Measurements from ENCODE around the gene PRSS48. TPM values are rescaled to one million over a fixed set of nuclear protein-coding genes. Genes with fewer than 3 reads are reported as not detected.

PRSS48 gene
- total RNA-seq, 1 experiment from 2014 or later: not detected

DNA sequence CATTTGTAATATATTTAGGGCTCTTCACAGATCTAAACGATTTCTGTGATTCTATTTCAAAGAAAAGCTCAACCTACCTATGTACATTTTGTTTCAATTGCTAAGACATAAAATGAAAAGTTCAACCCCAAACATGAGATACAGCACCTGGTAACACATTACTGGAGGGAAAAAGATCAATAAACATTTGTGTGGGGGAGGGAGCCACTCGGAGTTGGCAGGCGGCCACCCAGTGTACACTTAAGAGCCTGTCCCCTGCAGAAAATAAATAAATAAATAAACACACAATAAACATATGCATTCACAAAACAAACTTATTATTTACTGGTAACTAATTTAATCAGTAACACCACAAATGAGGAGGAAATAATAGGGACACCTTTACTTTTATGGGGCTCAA lies 19.3 kb downstream of the PRSS48 start:
- TF ChIP-seq CTCF (conservative IDR thresholded peaks at IDR 0.05): no peak
- no peaks in the 10 kb centered on the region for H3K23me2 ChIP-seq (ENCODE audit: insufficient read length, low read depth, low read length, poor library complexity, severe bottlenecking)
- no peak overlapping the region for H4K5ac ChIP-seq (ENCODE audit: insufficient read length, low read depth, low read length)
- H3T11ph ChIP-seq (ENCODE audit: low read length): no peak overlapping the region
- H2AFZ ChIP-seq (ENCODE audit: low read length): no peak overlapping the region
- Mint-ChIP-seq H3K4me1 (peaks cover 12 to 25% of the 10 kb centered on the region in 2 experiments), H3K27me3 (ENCODE audit: low read depth) (no peaks in the 10 kb centered on the region), H3K9me3 (no peaks in the 10 kb centered on the region), H3K27ac (peak overlapping the region in 2 of 3 experiments; percentile 2 to 17; a peak in 3 of 7 replicates), H3K4me3 (no peak overlapping the region), H3K36me3 (ENCODE audit: insufficient read depth in 1 of 3, low read depth in 3 of 3) (peaks cover 3 to 7% (median 6%) of the 10 kb centered on the region in 3 experiments; a peak in 6 of 7 replicates)
- no peaks in the 10 kb centered on the region for H4K20me1 ChIP-seq (ENCODE audit: control insufficient read depth, insufficient read depth, insufficient read length)
- WGBS (ENCODE audit: extremely low coverage, insufficient read length, low lambda C conversion rate): no CpG with 5 or more reads among the region's 3 CpGs
- H3K14ac ChIP-seq (ENCODE audit: insufficient read depth, low read length): no peak overlapping the region
- no peak overlapping the region for H3K18ac ChIP-seq (ENCODE audit: insufficient read length, low read depth, low read length)
- no peak overlapping the region for H3K23ac ChIP-seq (ENCODE audit: insufficient read length, low read depth, low read length)
- no peak overlapping the region for H3K4me2 ChIP-seq (ENCODE audit: insufficient read depth, insufficient read length, low read length)
- no peak overlapping the region for H2BK120ac ChIP-seq (ENCODE audit: low read depth, low read length, poor library complexity, severe bottlenecking)
- no peak overlapping the region for H3K4ac ChIP-seq (ENCODE audit: low read depth, low read length)
- peaks cover 8% of the 10 kb centered on the region for H3K79me1 ChIP-seq (ENCODE audit: insufficient read depth, low read depth, low read length, poor library complexity, severe bottlenecking)
- H2BK15ac ChIP-seq (ENCODE audit: low read depth, low read length): no peak overlapping the region
- H4K8ac ChIP-seq (replicated peaks; ENCODE audit: insufficient read length, low read depth, low read length): no peak overlapping the region
- H3K79me2 ChIP-seq (ENCODE audit: insufficient read depth, low read length): peaks cover 7% of the 10 kb centered on the region; the same call in 1 of the 2 replicates
- H2AK5ac ChIP-seq (ENCODE audit: insufficient read length, low read length): no peak overlapping the region
- H2BK5ac ChIP-seq (ENCODE audit: insufficient read length, low read length): no peak overlapping the region
- H3K27me3 ChIP-seq (ENCODE audit: insufficient read depth, low read length): no peaks in the 10 kb centered on the region
- no peak overlapping the region for H3K27ac ChIP-seq (ENCODE audit: insufficient read length, low read depth, low read length)
- H2BK20ac ChIP-seq (ENCODE audit: low read depth, low read length, poor library complexity, severe bottlenecking): no peak overlapping the region
- H3K9me3 ChIP-seq (ENCODE audit: control insufficient read depth, low read depth, low read length): no peaks in the 10 kb centered on the region
- H3K4me1 ChIP-seq (ENCODE audit: insufficient read depth, low read length): peaks cover 6% of the 10 kb centered on the region; the same call in 1 of the 2 replicates
- no peak overlapping the region for H4K91ac ChIP-seq (ENCODE audit: insufficient read length, low read depth, low read length)
- DNase-seq: no peak
- H3K9ac ChIP-seq (ENCODE audit: extremely low read depth, insufficient read length, low read length): no peak overlapping the region
- no peak overlapping the region for H2BK12ac ChIP-seq (ENCODE audit: insufficient read length, low read depth, low read length)
- H3K56ac ChIP-seq (ENCODE audit: insufficient read length, low read depth, low read length): no peak overlapping the region

Measured in H9 (cell line).